Measurements from ENCODE around the gene CCDC8. TPM values are rescaled to one million over a fixed set of nuclear protein-coding genes. Genes with fewer than 3 reads are reported as not detected.

Gene CCDC8
- total and polyA plus RNA-seq, 9 of the 15 experiments (the other 6 are each of a cell fraction or from before 2014, with no cell fraction given) = 0.68 to 30.8 (median 15.6) TPM

DNA sequence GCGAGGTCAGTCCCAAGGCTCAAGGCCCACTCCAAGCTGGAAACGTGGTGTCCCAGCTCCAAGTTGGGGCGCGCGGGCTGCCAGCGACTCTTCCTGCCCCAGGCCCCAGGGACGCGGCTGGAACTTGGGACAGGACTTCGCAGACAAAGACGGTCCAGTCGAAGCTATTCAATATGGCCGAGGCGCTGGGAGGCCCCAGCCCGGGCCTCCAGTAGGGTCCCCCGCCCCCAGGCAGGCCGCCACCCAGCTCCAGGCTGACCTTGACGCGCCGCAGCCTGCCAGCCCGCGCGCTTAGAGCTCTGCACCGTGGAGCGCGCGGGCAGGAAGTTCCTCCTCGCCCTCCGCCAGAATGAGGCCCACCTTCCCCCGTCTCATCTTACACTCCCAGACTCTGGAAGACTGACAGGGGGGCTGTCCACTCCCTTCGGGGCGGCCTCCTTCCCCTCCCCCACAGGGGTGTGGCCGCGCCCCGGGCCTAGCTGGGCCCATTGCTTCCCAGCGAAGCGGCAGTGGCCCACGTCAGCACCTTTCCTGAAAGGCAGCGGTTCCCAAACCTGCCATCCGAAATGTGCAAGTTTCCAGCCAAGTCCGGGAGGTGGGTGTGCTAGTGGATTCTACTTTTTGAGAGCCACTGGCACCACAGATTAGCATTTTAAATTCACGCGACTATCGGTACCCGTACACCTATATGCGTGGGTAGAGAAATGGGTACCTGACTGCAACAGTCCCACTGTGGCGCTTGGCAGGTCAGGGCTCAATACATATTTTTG, at the start of gene CCDC8 (continued):
- TF ChIP-seq, protein P1, sequence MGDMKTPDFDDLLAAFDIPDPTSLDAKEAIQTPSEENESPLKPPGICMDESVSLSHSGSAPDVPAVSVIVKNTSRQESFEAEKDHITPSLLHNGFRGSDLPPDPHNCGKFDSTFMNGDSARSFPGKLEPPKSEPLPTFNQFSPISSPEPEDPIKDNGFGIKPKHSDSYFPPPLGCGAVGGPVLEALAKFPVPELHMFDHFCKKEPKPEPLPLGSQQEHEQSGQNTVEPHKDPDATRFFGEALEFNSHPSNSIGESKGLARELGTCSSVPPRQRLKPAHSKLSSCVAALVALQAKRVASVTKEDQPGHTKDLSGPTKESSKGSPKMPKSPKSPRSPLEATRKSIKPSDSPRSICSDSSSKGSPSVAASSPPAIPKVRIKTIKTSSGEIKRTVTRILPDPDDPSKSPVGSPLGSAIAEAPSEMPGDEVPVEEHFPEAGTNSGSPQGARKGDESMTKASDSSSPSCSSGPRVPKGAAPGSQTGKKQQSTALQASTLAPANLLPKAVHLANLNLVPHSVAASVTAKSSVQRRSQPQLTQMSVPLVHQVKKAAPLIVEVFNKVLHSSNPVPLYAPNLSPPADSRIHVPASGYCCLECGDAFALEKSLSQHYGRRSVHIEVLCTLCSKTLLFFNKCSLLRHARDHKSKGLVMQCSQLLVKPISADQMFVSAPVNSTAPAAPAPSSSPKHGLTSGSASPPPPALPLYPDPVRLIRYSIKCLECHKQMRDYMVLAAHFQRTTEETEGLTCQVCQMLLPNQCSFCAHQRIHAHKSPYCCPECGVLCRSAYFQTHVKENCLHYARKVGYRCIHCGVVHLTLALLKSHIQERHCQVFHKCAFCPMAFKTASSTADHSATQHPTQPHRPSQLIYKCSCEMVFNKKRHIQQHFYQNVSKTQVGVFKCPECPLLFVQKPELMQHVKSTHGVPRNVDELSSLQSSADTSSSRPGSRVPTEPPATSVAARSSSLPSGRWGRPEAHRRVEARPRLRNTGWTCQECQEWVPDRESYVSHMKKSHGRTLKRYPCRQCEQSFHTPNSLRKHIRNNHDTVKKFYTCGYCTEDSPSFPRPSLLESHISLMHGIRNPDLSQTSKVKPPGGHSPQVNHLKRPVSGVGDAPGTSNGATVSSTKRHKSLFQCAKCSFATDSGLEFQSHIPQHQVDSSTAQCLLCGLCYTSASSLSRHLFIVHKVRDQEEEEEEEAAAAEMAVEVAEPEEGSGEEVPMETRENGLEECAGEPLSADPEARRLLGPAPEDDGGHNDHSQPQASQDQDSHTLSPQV (IDR thresholded peaks at IDR 0.05) = peak; percentile 90; the same call in 1 of the 2 replicates
- TF ChIP-seq SNRNP70 (optimal IDR thresholded peaks at IDR 0.05; ENCODE audit: low read depth, low read length) = no peak
- TF ChIP-seq GTF2A2 (tag; IDR thresholded peaks at IDR 0.05) = peak; percentile 66; the same call in 1 of the 2 replicates
- no peak for TF ChIP-seq ZNF133 (CRISPR knock-in tag; IDR thresholded peaks at IDR 0.05)
- TF ChIP-seq, protein P2, sequence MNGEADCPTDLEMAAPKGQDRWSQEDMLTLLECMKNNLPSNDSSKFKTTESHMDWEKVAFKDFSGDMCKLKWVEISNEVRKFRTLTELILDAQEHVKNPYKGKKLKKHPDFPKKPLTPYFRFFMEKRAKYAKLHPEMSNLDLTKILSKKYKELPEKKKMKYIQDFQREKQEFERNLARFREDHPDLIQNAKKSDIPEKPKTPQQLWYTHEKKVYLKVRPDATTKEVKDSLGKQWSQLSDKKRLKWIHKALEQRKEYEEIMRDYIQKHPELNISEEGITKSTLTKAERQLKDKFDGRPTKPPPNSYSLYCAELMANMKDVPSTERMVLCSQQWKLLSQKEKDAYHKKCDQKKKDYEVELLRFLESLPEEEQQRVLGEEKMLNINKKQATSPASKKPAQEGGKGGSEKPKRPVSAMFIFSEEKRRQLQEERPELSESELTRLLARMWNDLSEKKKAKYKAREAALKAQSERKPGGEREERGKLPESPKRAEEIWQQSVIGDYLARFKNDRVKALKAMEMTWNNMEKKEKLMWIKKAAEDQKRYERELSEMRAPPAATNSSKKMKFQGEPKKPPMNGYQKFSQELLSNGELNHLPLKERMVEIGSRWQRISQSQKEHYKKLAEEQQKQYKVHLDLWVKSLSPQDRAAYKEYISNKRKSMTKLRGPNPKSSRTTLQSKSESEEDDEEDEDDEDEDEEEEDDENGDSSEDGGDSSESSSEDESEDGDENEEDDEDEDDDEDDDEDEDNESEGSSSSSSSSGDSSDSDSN (IDR thresholded peaks at IDR 0.05; ENCODE audit: borderline replicate concordance in 1 of 2, low read depth in 2 of 2, low read length in 2 of 2) = peak; percentile 86 to 88
- no peak for TF ChIP-seq COPS2 (conservative IDR thresholded peaks at IDR 0.05)
- no peak for TF ChIP-seq MCM2 (IDR thresholded peaks at IDR 0.05; ENCODE audit: low read depth)
- no peak for TF ChIP-seq NFIX (CRISPR knock-in tag; IDR thresholded peaks at IDR 0.05; ENCODE audit: low read depth)
- no peak for TF ChIP-seq CC2D1A (IDR thresholded peaks at IDR 0.05)
- TF ChIP-seq PRMT5 (CRISPR knock-in tag; IDR thresholded peaks at IDR 0.05) = no peak
- TF ChIP-seq LCOR (CRISPR knock-in tag; IDR thresholded peaks at IDR 0.05) = 0 out of 2 replicates have a peak, but pooled peaks have one; percentile 31
- no peak for TF ChIP-seq ZFP1 (CRISPR knock-in tag; IDR thresholded peaks at IDR 0.05)
- no peak for TF ChIP-seq RBM34 (IDR thresholded peaks at IDR 0.05; ENCODE audit: borderline replicate concordance, insufficient read depth, low read length)
- TF ChIP-seq POLR2G (IDR thresholded peaks at IDR 0.05; ENCODE audit: low read depth, low read length) = peak; percentile 95
- TF ChIP-seq CHD1 (IDR thresholded peaks at IDR 0.05; ENCODE audit: low read length) = no peak
- TF ChIP-seq, protein P3, sequence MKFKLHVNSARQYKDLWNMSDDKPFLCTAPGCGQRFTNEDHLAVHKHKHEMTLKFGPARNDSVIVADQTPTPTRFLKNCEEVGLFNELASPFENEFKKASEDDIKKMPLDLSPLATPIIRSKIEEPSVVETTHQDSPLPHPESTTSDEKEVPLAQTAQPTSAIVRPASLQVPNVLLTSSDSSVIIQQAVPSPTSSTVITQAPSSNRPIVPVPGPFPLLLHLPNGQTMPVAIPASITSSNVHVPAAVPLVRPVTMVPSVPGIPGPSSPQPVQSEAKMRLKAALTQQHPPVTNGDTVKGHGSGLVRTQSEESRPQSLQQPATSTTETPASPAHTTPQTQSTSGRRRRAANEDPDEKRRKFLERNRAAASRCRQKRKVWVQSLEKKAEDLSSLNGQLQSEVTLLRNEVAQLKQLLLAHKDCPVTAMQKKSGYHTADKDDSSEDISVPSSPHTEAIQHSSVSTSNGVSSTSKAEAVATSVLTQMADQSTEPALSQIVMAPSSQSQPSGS (CRISPR knock-in tag; IDR thresholded peaks at IDR 0.05) = no peak
- TF ChIP-seq, protein P4, sequence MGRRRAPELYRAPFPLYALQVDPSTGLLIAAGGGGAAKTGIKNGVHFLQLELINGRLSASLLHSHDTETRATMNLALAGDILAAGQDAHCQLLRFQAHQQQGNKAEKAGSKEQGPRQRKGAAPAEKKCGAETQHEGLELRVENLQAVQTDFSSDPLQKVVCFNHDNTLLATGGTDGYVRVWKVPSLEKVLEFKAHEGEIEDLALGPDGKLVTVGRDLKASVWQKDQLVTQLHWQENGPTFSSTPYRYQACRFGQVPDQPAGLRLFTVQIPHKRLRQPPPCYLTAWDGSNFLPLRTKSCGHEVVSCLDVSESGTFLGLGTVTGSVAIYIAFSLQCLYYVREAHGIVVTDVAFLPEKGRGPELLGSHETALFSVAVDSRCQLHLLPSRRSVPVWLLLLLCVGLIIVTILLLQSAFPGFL (CRISPR knock-in tag; IDR thresholded peaks at IDR 0.05) = no peak
- no peak for TF ChIP-seq BCL6 (CRISPR knock-in tag; IDR thresholded peaks at IDR 0.05)
